SU-DHL-6 (cell line): ENCODE results near the gene TIFAB.
A peak's percentile ranks its signal among the peaks of the same experiment; 100 is the strongest.

Experiments
- H2AFZ ChIP-seq: fragments of 200-600 bp; sonication (generic); 2 replicates; pipeline ENCODE4 v1.6.1; 2014; ENCODE audit warnings: low read depth, mild to moderate bottlenecking, moderate library complexity, mixed read lengths, antibody characterized with exemption, low read length; ENCODE audit not compliant: severe bottlenecking
- H3F3A ChIP-seq: fragments of 200-600 bp; shearing (Covaris generic); 2 replicates; pipeline ENCODE4 v1.6.0; 2016; ENCODE audit warnings: antibody characterized with exemption, mild to moderate bottlenecking; ENCODE audit not compliant: insufficient read depth
- H3K27ac ChIP-seq: fragments of 200-600 bp; sonication (generic); 2 replicates; pipeline ENCODE4 v1.5.1; 2016; ENCODE audit warnings: low read depth, mild to moderate bottlenecking, low read length, moderate library complexity, mixed read lengths
- H3K27me3 ChIP-seq: fragments of 200-600 bp; sonication (generic), shearing (Covaris generic); 2 replicates; pipeline ENCODE4 v1.6.0; 2014; ENCODE audit warnings: mild to moderate bottlenecking, low read length
- H3K36me3 ChIP-seq: fragments of 200-600 bp; sonication (generic); 2 replicates; pipeline ENCODE4 v1.6.1; 2014; ENCODE audit warnings: mild to moderate bottlenecking, low read length, mixed read lengths
- H3K4me2 ChIP-seq: fragments of 300-600, 200-600 bp; shearing (Covaris generic), sonication (generic); 2 replicates; pipeline ENCODE4 v1.6.0; 2014; ENCODE audit warnings: low read length, low read depth, mild to moderate bottlenecking; ENCODE audit not compliant: poor library complexity, severe bottlenecking
- H3K4me3 ChIP-seq: fragments of 200-600 bp; sonication (generic); 2 replicates; pipeline ENCODE4 v1.5.1; 2014; ENCODE audit warnings: antibody characterized with exemption, low read length, mild to moderate bottlenecking, mixed read lengths; ENCODE audit not compliant: insufficient read depth, poor library complexity, severe bottlenecking
- H3K79me2 ChIP-seq: fragments of 200-600 bp; sonication (generic); 2 replicates; pipeline ENCODE4 v1.6.1; 2014; ENCODE audit warnings: mild to moderate bottlenecking, low read length, moderate library complexity; ENCODE audit not compliant: insufficient read depth
- H3K9ac ChIP-seq: fragments of 200-600 bp; sonication (generic); 2 replicates; pipeline ENCODE4 v1.7.0; 2014; ENCODE audit warnings: mild to moderate bottlenecking, low read length
- H3K9me2 ChIP-seq: fragments of 200-600 bp; sonication (generic); replicated peaks from 2 replicates; pipeline ENCODE4 v1.6.1; 2014; ENCODE audit warnings: low read length; ENCODE audit not compliant: insufficient read depth
- H3K9me3 ChIP-seq: fragments of 200-600 bp; sonication (generic); 2 replicates; pipeline ENCODE4 v1.6.1; 2014; ENCODE audit warnings: low read length, mixed read lengths; ENCODE audit not compliant: insufficient read depth
- H4K20me1 ChIP-seq: fragments of 200-600 bp; sonication (generic); 2 replicates; pipeline ENCODE4 v1.6.1; 2014; ENCODE audit warnings: low read depth, mild to moderate bottlenecking, antibody characterized with exemption, low read length, moderate library complexity, mixed read lengths
- EZH2phosphoT487 ChIP-seq: fragments of 200-600 bp; sonication (generic), shearing (Covaris generic); conservative IDR thresholded peaks from 2 replicates; pipeline ENCODE4 v1.6.1; 2018; ENCODE audit warnings: mild to moderate bottlenecking, antibody characterized with exemption, low read length, moderate library complexity, mixed read lengths
- TF ChIP-seq, protein P1 (sequence below): fragments of 200-600 bp; sonication (generic); IDR thresholded peaks from one replicate; pipeline ENCODE4 v1.5.1; 2017; ENCODE audit warnings: antibody characterized with exemption, mild to moderate bottlenecking, low read length, moderate library complexity; ENCODE audit not compliant: insufficient read depth, poor library complexity, severe bottlenecking

The TIFAB gene

DNA sequence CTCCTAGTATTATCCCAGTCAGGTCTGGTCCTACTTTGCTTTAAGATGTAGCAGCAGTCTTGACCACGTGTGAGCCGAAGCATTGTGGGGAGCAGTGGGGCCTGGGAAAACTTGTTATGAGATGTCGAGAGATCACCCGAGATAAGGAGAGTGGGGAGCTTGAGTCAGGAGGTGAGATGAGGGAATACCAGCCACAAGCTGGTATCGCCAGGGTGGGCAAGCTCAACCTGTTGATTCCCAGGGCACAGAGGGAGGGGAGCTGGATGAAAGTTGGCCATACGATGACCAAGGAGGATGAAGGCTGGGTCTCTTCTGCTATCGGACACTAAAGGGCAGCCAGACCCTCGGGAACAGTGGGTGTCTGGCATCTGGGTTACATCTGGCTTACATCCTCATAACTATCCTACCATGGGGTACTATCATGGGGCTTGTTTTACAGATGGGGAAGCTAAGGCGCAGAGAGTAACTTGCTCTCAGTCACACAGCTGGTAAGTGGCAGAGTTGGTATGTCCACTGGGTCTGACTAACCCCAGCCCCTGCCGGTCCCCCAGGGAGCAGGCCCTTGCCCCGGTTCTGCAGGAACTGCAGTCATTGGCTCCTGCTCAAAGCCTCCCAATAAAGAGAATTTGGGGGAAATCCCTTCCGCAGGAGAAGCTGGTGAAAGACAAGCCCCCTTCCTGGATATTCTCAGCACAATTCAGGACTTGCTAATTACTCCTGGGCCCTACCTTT, 13.4 kb upstream of the TIFAB start:
- no peak overlapping the region for H3K4me3 ChIP-seq
- H3K36me3 ChIP-seq: no peaks in the 10 kb centered on the region
- H3K4me2 ChIP-seq: no peak overlapping the region
- no peak for TF ChIP-seq EZH2phosphoT487
- TF ChIP-seq, protein P1, sequence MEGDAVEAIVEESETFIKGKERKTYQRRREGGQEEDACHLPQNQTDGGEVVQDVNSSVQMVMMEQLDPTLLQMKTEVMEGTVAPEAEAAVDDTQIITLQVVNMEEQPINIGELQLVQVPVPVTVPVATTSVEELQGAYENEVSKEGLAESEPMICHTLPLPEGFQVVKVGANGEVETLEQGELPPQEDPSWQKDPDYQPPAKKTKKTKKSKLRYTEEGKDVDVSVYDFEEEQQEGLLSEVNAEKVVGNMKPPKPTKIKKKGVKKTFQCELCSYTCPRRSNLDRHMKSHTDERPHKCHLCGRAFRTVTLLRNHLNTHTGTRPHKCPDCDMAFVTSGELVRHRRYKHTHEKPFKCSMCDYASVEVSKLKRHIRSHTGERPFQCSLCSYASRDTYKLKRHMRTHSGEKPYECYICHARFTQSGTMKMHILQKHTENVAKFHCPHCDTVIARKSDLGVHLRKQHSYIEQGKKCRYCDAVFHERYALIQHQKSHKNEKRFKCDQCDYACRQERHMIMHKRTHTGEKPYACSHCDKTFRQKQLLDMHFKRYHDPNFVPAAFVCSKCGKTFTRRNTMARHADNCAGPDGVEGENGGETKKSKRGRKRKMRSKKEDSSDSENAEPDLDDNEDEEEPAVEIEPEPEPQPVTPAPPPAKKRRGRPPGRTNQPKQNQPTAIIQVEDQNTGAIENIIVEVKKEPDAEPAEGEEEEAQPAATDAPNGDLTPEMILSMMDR: no peak
- H3K9me3 ChIP-seq: no peaks in the 10 kb centered on the region
- H3K9me2 ChIP-seq: no peaks in the 10 kb centered on the region
- no peaks in the 10 kb centered on the region for H3F3A ChIP-seq
- H3K27ac ChIP-seq: no peak overlapping the region
- no peaks in the 10 kb centered on the region for H3K79me2 ChIP-seq
- H3K9ac ChIP-seq: no peak overlapping the region
- H3K27me3 ChIP-seq: no peaks in the 10 kb centered on the region
- no peak overlapping the region for H2AFZ ChIP-seq
- H4K20me1 ChIP-seq: no peaks in the 10 kb centered on the region

DNA sequence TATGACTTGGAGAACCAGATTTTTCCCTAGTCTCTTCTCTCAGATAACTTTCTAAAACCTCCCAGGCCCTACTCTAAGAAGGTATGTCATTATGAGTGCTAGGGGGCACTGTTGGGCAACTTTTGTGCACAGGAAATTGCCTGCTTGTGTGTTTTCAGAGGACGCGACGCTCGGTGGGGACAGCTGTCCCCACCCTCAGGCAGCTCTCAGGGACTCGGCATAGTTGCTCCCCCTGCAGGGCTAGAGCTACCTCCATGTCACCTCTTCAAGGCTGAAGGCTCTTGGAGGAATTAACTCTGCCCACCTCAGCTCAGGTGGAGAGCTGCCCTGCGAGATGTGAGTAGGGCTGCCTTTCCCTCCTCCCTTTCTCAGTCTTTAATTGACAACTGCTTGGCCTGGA, 10.2 kb upstream of the TIFAB start:
- H3F3A ChIP-seq: no peaks in the 10 kb centered on the region
- no peaks in the 10 kb centered on the region; the same call in 1 of the 2 replicates for H3K27me3 ChIP-seq
- no peaks in the 10 kb centered on the region for H4K20me1 ChIP-seq
- no peaks in the 10 kb centered on the region for H3K9me2 ChIP-seq
- H3K9ac ChIP-seq: no peak overlapping the region
- H3K79me2 ChIP-seq: no peaks in the 10 kb centered on the region
- H3K36me3 ChIP-seq: no peaks in the 10 kb centered on the region
- no peak overlapping the region for H2AFZ ChIP-seq
- no peak overlapping the region for H3K4me3 ChIP-seq
- H3K4me2 ChIP-seq: no peak overlapping the region
- H3K9me3 ChIP-seq: no peaks in the 10 kb centered on the region
- no peak overlapping the region for H3K27ac ChIP-seq
- TF ChIP-seq, protein P1: peak; percentile 57
- TF ChIP-seq EZH2phosphoT487: no peak

DNA sequence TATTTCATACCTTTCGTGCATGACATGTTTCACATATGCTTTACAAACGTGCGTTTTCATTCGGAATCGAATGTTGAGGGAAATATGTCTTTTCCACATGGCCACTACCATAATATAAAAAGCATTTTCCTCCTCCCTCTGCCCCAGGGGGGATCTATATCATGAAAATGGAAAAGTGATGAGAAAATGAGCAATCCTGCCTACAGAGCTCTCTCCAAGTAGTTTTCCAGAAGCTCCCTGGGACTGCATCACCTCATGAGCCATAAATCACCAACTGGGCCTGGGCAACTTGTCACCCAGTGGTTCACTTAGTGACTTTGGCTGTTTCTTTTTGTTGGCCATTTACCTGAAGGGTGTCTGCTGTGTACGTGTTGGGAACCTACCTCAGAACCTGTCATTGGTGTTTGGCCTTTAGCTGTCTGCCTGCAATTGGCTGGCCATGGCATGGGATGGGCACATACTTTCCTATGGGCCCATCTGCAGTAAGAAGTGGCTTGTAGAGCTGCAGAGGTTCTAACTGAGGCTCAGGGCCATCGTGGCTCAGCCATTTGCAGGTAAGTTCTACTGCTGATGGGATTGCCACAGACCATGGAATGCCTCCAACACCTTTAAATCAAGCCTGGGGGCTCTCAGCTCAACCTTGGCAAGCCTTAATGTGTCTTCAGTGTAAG, 9.5 kb upstream of the TIFAB start:
- no peak for TF ChIP-seq EZH2phosphoT487
- TF ChIP-seq, protein P1: no peak
- Histone ChIP-seq H3K4me2 (no peak overlapping the region), H3F3A (no peaks in the 10 kb centered on the region), H3K27me3 (no peaks in the 10 kb centered on the region; the same call in 1 of the 2 replicates), H3K36me3 (no peaks in the 10 kb centered on the region), H3K79me2 (no peaks in the 10 kb centered on the region), H3K4me3 (no peak overlapping the region), H3K9me3 (no peaks in the 10 kb centered on the region), H2AFZ (no peak overlapping the region), H3K9ac (no peak overlapping the region), H3K9me2 (no peaks in the 10 kb centered on the region), H4K20me1 (no peaks in the 10 kb centered on the region), H3K27ac (no peak overlapping the region)
